GM12874 (cell line): ENCODE results near the gene ATXN7.

Experiments used
- CTCF ChIP-seq: IDR thresholded peaks from 2 replicates; pipeline ENCODE4 v1.5.1; 2011; ENCODE audit warnings: low read depth, mild to moderate bottlenecking, control low read depth, low read length, moderate library complexity; ENCODE audit not compliant: insufficient read depth

Gene ATXN7

GRCh38 chr3:63951492-63952247, 88.0 kb downstream of the ATXN7 start:
- no peak for TF ChIP-seq CTCF

- no peak for TF ChIP-seq CTCF
These were observed 88.6 kb downstream of the ATXN7 start for GRCh38 chr3:63952248-63952594.

- no peak for TF ChIP-seq CTCF
These were observed 90.5 kb downstream of the ATXN7 start for GRCh38 chr3:63954182-63954581.

GRCh38 chr3:63955036-63955650, 91.5 kb downstream of the ATXN7 start:
- no peak for TF ChIP-seq CTCF

- no peak for TF ChIP-seq CTCF
These were observed 92.3 kb downstream of the ATXN7 start for GRCh38 chr3:63955830-63956545.

- TF ChIP-seq CTCF = no peak
These were observed 95.5 kb downstream of the ATXN7 start for GRCh38 chr3:63959146-63959545.

GRCh38 chr3:63960048-63960711, 96.5 kb downstream of the ATXN7 start:
- TF ChIP-seq CTCF = no peak
